Loucy (cell line): ENCODE data around the gene ASTL.

Experiments used
- EZH2phosphoT487 ChIP-seq: fragments of 200-600 bp; IDR thresholded peaks from 2 replicates; pipeline ENCODE4 v1.6.1; 2018; ENCODE audit warnings: antibody characterized with exemption, mild to moderate bottlenecking, moderate library complexity, borderline replicate concordance
- TF ChIP-seq, protein P1 (sequence below): fragments of 200-600 bp; sonication (generic); conservative IDR thresholded peaks from 2 replicates; pipeline ENCODE4 v1.5.1; 2014; ENCODE audit warnings: mild to moderate bottlenecking, antibody characterized with exemption, low read length

DNA sequence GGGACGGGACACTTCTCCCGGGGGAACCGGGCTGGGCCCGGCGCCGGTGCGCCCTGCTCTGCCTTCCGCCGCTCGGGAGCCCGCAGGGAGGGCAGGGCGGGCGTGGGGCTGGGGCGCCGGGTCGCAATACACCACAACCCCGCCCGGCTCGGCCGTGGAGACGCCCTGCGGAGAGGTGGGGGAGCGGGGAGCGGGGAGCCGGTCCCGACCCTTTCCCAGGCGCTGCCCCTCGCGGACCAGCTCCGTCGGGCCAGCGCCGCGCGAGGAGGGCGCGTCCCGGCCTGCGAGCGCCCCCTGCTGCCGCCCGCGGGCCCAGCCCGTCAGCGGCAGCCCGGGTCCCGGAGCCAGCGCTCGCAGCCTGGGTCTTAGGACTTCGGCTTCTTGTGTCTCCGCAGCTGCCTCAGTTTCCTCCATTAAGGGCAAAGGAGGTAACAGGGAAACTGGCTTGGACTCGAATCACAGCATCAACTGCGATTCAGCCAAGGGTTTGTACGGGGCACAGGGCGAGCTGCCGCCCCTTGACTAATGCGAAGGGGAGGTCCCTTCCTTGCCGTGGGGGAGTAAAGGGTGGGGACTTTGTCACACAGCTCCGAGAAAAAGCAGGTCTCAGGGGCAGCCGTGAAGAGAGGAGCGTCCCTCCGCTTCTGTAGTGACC lies 21.3 kb downstream of the ASTL start:
- TF ChIP-seq, protein P1, sequence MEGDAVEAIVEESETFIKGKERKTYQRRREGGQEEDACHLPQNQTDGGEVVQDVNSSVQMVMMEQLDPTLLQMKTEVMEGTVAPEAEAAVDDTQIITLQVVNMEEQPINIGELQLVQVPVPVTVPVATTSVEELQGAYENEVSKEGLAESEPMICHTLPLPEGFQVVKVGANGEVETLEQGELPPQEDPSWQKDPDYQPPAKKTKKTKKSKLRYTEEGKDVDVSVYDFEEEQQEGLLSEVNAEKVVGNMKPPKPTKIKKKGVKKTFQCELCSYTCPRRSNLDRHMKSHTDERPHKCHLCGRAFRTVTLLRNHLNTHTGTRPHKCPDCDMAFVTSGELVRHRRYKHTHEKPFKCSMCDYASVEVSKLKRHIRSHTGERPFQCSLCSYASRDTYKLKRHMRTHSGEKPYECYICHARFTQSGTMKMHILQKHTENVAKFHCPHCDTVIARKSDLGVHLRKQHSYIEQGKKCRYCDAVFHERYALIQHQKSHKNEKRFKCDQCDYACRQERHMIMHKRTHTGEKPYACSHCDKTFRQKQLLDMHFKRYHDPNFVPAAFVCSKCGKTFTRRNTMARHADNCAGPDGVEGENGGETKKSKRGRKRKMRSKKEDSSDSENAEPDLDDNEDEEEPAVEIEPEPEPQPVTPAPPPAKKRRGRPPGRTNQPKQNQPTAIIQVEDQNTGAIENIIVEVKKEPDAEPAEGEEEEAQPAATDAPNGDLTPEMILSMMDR: no peak
- no peak for TF ChIP-seq EZH2phosphoT487
